Ramos (cell line): Measurements from ENCODE around the gene VSIG2.

Experiments used
- in situ Hi-C: fragments of 300-500 bp; cut with MboI; formaldehyde crosslinking; loops from one replicate; pipeline ENCODE4 v1.14.3; 2022; ENCODE audit warnings: low sequenced_read_pairs; ENCODE audit not compliant: unreplicated experiment

Gene VSIG2

DNA sequence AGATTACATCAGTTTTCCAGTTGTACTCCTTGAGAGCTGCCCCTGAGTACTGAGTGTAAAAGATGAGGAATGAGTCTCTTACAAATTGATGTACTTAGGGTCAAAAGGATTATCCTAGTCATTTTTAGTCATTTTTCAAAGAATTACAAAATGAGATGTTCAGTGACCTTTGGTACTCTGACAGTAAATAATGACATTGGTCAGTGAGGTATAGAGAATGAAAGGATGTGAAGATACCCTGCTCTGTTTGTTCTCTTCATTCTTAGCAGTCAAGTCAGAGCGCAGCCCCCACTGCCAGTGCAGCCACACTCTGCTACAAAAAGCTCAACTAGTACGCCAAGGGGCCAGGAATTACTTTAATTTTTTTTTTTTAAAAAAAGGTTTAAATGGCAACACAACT lies 14.1 kb upstream of the VSIG2 start:
- in situ Hi-C loops, result no loop called here

GRCh38 chr11:124763156-124763947 lies 11.3 kb upstream of the VSIG2 start:
- in situ Hi-C loops, result no loop called here

- in situ Hi-C loops, result no loop called here
These were observed 10.6 kb upstream of the VSIG2 start for GRCh38 chr11:124762624-124763155.

GRCh38 chr11:124762105-124762623 lies 10.1 kb upstream of the VSIG2 start, which contains the start of gene ESAM:
TSS of gene ESAM (minus strand) at chr11:124762290. CDS start at chr11:124762154, 136 bp downstream.
- in situ Hi-C loops, result no loop called here

- in situ Hi-C loops, result no loop called here
These were observed 9.4 kb upstream of the VSIG2 start for GRCh38 chr11:124761301-124762104.

GRCh38 chr11:124760806-124761205 lies 8.8 kb upstream of the VSIG2 start:
- in situ Hi-C loops, result no loop called here

DNA sequence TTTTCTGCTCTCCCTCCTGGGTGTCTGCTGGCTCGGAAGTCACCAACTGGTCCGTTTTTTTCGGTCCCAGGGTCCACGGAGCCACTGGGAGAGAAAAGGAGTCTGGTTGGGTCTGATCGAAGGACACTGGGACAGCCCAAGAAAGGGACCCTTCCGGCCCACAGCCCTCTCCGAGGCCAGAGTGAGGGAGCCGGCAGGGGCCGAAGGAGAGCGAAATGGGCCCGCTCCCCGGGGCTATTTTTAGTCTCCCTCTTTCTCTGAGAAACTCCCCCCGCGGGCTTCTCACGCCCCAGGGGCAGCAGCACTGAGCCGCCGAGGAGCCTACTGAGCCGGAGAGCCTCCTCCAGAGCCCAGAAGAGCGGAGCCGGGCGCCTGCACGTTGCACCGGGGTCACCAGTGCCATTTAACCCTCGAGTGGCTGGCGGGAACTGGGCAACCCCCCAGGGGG lies 8.2 kb upstream of the VSIG2 start:
- in situ Hi-C loops, result no loop called here

- in situ Hi-C loops, result loop anchor here (10.0 kb wide), 1 partner anchor 85 kb away; the partner anchor contains the start of genes SIAE and SPA17
These were observed 7.5 kb upstream of the VSIG2 start for GRCh38 chr11:124759266-124760204.

DNA sequence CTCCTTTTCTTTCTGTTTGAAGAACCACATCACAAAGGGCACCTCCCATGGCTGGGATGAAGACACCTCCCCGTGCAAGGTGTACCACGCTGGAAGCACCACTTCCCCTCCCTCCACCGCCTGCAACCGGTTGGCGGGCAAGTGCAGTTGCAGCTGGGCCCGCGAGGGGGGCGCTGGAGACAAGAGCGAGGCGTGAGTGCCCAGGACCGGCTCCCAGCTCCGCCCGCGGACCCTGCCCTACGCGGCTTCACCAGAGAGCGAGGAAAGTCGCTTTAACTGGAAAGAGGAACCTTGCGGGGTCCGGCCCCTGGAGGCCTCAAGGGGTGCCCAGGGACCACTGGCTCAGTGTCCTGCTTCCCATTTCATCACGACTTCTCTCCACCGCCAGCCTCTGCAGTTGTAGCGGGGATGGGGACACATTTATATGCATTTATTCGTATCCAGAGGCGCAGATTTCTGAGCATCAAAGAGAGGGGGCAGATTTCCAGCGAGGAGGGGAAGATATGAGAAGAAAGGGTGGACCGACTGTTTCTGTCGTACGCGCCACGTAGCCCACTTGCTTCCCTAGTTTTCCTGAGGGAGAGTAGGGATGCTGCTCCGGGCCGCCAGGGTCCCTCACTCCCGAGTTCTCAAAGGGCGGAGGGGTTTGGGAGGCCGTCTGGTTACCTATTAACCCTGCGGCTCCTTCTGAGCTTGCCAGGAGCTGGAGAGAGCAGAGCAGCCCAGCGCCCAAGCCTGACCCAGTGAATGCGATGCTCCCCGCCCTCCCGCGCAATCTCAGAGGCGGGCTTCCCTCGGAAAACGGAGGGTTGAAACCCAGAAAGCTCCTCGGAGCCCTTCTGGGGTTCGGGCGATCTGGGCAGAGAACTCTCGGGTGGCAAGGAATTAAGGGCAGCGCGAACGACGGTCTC lies 6.6 kb upstream of the VSIG2 start:
- in situ Hi-C loops, result loop anchor here (10.0 kb wide), 1 partner anchor 84 kb away; the partner anchor contains the start of genes SIAE and SPA17

- in situ Hi-C loops, result loop anchor here (10.0 kb wide), 1 partner anchor 83 kb away; the partner anchor contains the start of genes SIAE and SPA17
These were observed 5.3 kb upstream of the VSIG2 start for GRCh38 chr11:124757320-124757719.

GRCh38 chr11:124756753-124757227 lies 4.7 kb upstream of the VSIG2 start:
- in situ Hi-C loops, result loop anchor here (10.0 kb wide), 1 partner anchor 82 kb away; the partner anchor contains the start of genes SIAE and SPA17

DNA sequence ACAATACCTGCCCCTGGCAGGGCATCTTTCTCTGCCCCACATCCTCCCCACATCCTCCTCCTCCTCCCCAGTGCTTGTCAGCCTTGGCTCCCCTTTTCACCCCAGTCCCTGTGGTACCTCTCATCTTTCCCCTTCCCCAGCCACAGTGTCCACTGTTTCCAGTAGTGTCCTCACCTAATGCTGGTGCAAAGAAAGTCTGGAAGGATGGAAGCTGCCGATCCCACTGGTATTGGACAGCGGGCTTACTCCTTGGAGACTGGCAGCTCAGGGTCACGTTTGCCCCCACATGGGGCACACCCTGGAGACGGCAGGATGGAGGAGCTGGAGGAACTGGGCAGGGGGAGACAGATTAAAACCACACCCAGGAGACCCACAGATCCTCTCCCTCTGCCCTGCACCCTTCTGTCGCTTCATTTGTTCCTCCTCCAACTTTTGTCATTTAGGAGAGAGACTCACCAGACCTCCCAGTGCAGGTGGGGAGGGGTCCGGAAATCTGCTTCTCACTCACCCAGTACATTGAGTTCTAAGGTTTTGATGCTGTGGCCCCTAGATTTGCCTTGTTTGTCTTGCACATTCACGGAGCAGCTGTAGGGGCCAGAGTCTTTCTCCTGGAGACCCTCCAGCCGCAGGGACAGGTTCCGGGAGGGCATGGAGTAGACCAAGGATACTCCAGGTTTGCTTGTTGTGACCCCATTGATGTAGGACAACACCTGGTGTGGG lies 4.1 kb upstream of the VSIG2 start:
- in situ Hi-C loops, result loop anchor here (10.0 kb wide), 1 partner anchor 81 kb away; the partner anchor contains the start of genes SIAE and SPA17

GRCh38 chr11:124754710-124755109 lies 2.7 kb upstream of the VSIG2 start:
- in situ Hi-C loops, result loop anchor here (10.0 kb wide), 1 partner anchor 80 kb away; the partner anchor contains the start of genes SIAE and SPA17

- in situ Hi-C loops, result loop anchor here (10.0 kb wide), 1 partner anchor 80 kb away; the partner anchor contains the start of genes SIAE and SPA17
These were observed 2.3 kb upstream of the VSIG2 start for GRCh38 chr11:124754309-124754708.

DNA sequence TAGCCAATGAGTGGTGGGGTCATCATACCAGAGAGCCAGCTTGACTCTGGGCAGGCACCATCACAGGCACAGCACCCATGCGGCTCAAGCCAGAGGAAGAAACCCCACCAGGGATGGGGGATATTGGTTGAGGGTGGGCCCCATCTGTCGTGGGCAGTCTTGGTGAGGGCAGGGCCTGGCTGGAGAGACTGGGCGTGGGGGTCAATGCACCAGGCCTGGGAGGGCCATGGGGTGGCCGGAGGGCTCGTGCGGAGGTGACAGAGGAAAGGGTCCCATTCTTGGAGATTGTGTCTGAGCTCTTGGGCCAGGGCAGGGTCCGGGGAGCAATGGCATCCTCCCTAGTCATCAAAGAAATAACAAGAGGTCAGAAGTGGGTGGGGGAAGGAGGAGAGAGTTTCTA lies 1.6 kb upstream of the VSIG2 start:
- in situ Hi-C loops, result loop anchor here (10.0 kb wide), 1 partner anchor 79 kb away; the partner anchor contains the start of genes SIAE and SPA17

DNA sequence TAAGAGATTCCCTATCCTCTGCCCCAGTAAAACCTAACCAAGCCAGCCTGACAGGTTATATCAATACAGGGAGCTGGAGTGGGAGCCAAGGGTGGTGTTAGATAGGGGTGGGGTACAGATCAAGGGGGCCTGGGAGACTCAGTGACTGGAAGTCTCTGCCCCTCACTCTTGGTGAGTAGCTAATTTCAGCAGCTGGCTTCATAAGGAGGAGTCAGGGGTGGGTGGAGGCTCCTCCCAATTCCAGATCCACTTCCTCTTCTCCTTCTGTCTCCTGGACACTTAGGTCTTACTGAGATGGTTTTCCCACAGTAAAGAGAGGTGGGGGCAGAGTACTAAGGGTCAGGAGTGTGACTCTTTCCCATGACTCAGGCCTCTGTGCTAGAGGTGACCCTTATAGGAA lies 1.1 kb upstream of the VSIG2 start:
- in situ Hi-C loops, result loop anchor here (10.0 kb wide), 1 partner anchor 78 kb away; the partner anchor contains the start of genes SIAE and SPA17
